PC-9 (cell line): Measurements from ENCODE around the gene ARHGAP24. TPM values are rescaled to one million over a fixed set of nuclear protein-coding genes. Genes with fewer than 3 reads are reported as not detected.

Experiments used
- BruUV-seq: library from RNA; stranded (reverse); fragments of 400-500 nt; replicated peaks from 2 replicates; lab custom pipeline; 2021; lab: Mats Ljungman, UMichigan
- CTCF ChIA-PET: fragments of 300-600 bp; sonication (Branson Sonifier 250); formaldehyde crosslinking; loops from one replicate; lab custom pipeline; 2022; ENCODE audit warnings: antibody characterized with exemption; lab: Charles Lee
- POLR2A ChIA-PET: fragments of 300-600 bp; sonication (Branson Sonifier 250); formaldehyde crosslinking; loops from one replicate; lab custom pipeline; 2022; ENCODE audit warnings: antibody characterized with exemption; ENCODE audit not compliant: unreplicated experiment; lab: Charles Lee
- DNase-seq, 2 experiments: peaks; one replicate each; pipeline versions ENCODE4 v3.0.0 to v3.0.0-alpha.2; 2015 to 2022; ENCODE audit warnings: mixed read lengths in 1 of 2
- H2AFZ ChIP-seq: fragments of 200-600 bp; sonication (generic); 2 replicates; pipeline ENCODE4 v1.8.1; 2017; ENCODE audit warnings: antibody characterized with exemption
- H3F3A ChIP-seq: fragments of 200-600 bp; sonication (generic); 2 replicates; pipeline ENCODE4 v1.8.1; 2017; ENCODE audit warnings: antibody characterized with exemption, mild to moderate bottlenecking, low read depth; ENCODE audit not compliant: insufficient read depth
- H3K27ac ChIP-seq: fragments of 200-600 bp; sonication (generic); 2 replicates; pipeline ENCODE4 v1.6.1; 2016; ENCODE audit warnings: mixed run types
- H3K27me3 ChIP-seq: fragments of 200-600 bp; sonication (generic); 2 replicates; pipeline ENCODE4 v1.6.1; 2016; ENCODE audit warnings: low read depth, mixed run types; ENCODE audit not compliant: insufficient read depth
- H3K36me3 ChIP-seq: fragments of 200-600 bp; sonication (generic); 2 replicates; pipeline ENCODE4 v1.6.1; 2016; ENCODE audit warnings: low read depth, mixed run types
- H3K4me1 ChIP-seq: fragments of 200-600 bp; sonication (generic); replicated peaks from 2 replicates; pipeline ENCODE4 v1.6.1; 2016; ENCODE audit warnings: mixed run types; ENCODE audit not compliant: insufficient read depth
- H3K4me2 ChIP-seq: fragments of 200-600 bp; sonication (generic); 2 replicates; pipeline ENCODE4 v1.6.1; 2017; ENCODE audit warnings: mixed run types
- H3K4me3 ChIP-seq: fragments of 200-600 bp; sonication (generic); 2 replicates; pipeline ENCODE4 v1.6.1; 2016; ENCODE audit warnings: mixed run types
- H3K79me2 ChIP-seq: fragments of 200-600 bp; sonication (generic); 2 replicates; pipeline ENCODE4 v1.6.1; 2017; ENCODE audit warnings: low read depth, mixed run types
- H3K9me2 ChIP-seq: fragments of 200-600 bp; sonication (generic); 2 replicates; pipeline ENCODE4 v1.8.1; 2017; ENCODE audit warnings: mild to moderate bottlenecking; ENCODE audit not compliant: insufficient read depth
- H3K9me3 ChIP-seq: fragments of 200-600 bp; sonication (generic); 2 replicates; pipeline ENCODE4 v1.8.1; 2016; ENCODE audit warnings: low read depth; ENCODE audit not compliant: insufficient read depth
- H4K20me1 ChIP-seq: fragments of 200-600 bp; sonication (generic); 2 replicates; pipeline ENCODE4 v1.8.1; 2017; ENCODE audit not compliant: insufficient read depth
- CTCF ChIP-seq: fragments of 200-600 bp; sonication (generic); conservative IDR thresholded peaks from 2 replicates; pipeline ENCODE4 v1.6.1; 2017; ENCODE audit warnings: mixed run types, antibody characterized with exemption, mild to moderate bottlenecking, moderate library complexity
- EZH2 ChIP-seq: fragments of 200-600 bp; sonication (generic); IDR thresholded peaks from 2 replicates; pipeline ENCODE4 v1.8.0; 2017; ENCODE audit warnings: antibody characterized with exemption, low read depth
- intact Hi-C: fragments of 100-400 bp; cut with micrococcal nuclease; formaldehyde crosslinking; loops from one replicate; pipeline ENCODE4 v1.10.0; 2022; ENCODE audit not compliant: unreplicated experiment
- total RNA-seq: library from RNA; stranded (reverse); gene quantifications from 2 replicates; pipeline ENCODE4 v1.2.3, GENCODE V29; 2021

The ARHGAP24 gene
- total RNA-seq, 1 experiment from 2014 or later: 2.2 TPM

- POLR2A ChIA-PET: no interaction called here
- H3K27ac ChIP-seq: no peak overlapping the region
- H3K9me3 ChIP-seq: no peaks in the 10 kb centered on the region
- no peaks in the 10 kb centered on the region for H4K20me1 ChIP-seq
- H3K79me2 ChIP-seq: no peaks in the 10 kb centered on the region
- intact Hi-C loops: no loop called here
- BruUV-seq: no TSS peak
- H2AFZ ChIP-seq: no peak overlapping the region
- H3K36me3 ChIP-seq: no peaks in the 10 kb centered on the region
- no peaks in the 10 kb centered on the region for H3K9me2 ChIP-seq
- no peaks in the 10 kb centered on the region for H3K27me3 ChIP-seq
- H3K4me2 ChIP-seq: no peak overlapping the region
- no peak for DNase-seq
- TF ChIP-seq EZH2 (no peak), CTCF (no peak)
- CTCF ChIA-PET: interaction anchor here (0.6 kb wide), 1 partner anchor 394 kb away, joined by 3 read pairs; no protein-coding TSS in a partner anchor
- H3K4me3 ChIP-seq: no peak overlapping the region
- H3K4me1 ChIP-seq: no peaks in the 10 kb centered on the region
- no peaks in the 10 kb centered on the region for H3F3A ChIP-seq
Measured at GRCh38 chr4:85907001-85907400, 432.1 kb downstream of the ARHGAP24 start.

GRCh38 chr4:85909851-85910250 is 434.9 kb downstream of the ARHGAP24 start:
- Histone ChIP-seq H3F3A (no peaks in the 10 kb centered on the region), H3K9me2 (no peaks in the 10 kb centered on the region), H3K79me2 (no peaks in the 10 kb centered on the region), H3K4me1 (no peaks in the 10 kb centered on the region), H3K4me3 (no peak overlapping the region), H3K36me3 (no peaks in the 10 kb centered on the region), H3K9me3 (no peaks in the 10 kb centered on the region), H2AFZ (no peak overlapping the region), H4K20me1 (no peaks in the 10 kb centered on the region), H3K4me2 (no peak overlapping the region), H3K27ac (no peak overlapping the region), H3K27me3 (no peaks in the 10 kb centered on the region)
- ChIA-PET POLR2A (no interaction called here), CTCF (interaction anchor here (0.6 kb wide), 1 partner anchor 101 kb away, joined by 4 read pairs; no protein-coding TSS in a partner anchor)
- DNase-seq: no peak
- no TSS peak for BruUV-seq
- no peak for TF ChIP-seq CTCF
- TF ChIP-seq EZH2: no peak
- intact Hi-C loops: no loop called here

GRCh38 chr4:85910985-85911384 is 436.0 kb downstream of the ARHGAP24 start:
- Histone ChIP-seq H3K27ac (no peak overlapping the region), H4K20me1 (no peaks in the 10 kb centered on the region), H3K4me1 (no peaks in the 10 kb centered on the region), H3F3A (no peaks in the 10 kb centered on the region), H3K4me3 (no peak overlapping the region), H3K27me3 (no peaks in the 10 kb centered on the region), H3K79me2 (no peaks in the 10 kb centered on the region), H3K36me3 (no peaks in the 10 kb centered on the region), H2AFZ (no peak overlapping the region), H3K9me3 (no peaks in the 10 kb centered on the region), H3K4me2 (no peak overlapping the region), H3K9me2 (no peaks in the 10 kb centered on the region)
- BruUV-seq: no TSS peak
- TF ChIP-seq EZH2: no peak
- TF ChIP-seq CTCF: no peak
- ChIA-PET POLR2A (no interaction called here), CTCF (no interaction called here)
- no peak for DNase-seq
- intact Hi-C loops: no loop called here
